Measurements from ENCODE around the gene APPBP2.
A peak's percentile ranks its signal among the peaks of the same experiment; 100 is the strongest.

DNA sequence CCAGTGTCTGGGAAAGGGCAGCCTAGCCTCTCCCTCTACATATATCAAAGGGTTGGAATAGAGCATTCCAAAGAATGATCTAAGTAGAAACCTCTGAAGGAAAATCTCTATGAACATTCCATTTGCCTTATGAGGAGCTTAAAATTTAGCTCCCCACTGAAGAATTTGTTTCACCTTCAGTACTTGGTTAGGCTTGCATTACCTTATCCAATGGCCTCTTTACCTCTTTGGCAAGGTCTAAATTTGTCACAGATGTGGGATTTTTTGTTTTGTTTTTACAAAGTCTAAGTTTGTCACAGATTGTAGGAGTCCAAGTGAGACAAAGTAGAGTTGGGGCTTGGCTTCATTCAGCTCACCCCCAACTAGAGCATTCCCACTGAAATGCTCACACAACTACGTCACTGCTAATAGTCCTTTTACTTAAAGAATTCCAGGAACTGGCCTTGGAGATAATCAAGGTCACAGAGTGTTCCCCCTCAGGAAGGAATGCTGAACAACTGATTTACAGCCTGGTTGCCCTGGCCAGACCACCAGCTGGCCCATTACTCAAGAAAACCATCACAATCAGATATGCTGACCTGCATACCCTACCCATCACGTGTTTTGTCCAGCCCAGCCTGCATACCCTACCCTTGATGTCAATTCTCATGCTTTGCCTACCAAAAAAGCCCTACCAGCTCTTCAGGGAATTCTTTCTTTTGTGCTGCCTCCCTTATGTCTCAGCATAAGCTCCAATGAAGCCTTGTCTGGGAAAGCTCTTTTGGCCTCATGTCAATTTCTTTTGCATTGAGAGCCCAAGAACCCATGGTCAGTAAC, 47.4 kb upstream of the APPBP2 start:
- TF ChIP-seq NFIC (IDR thresholded peaks at IDR 0.05; ENCODE audit: borderline replicate concordance) (peak; percentile 89), EZH2phosphoT487 (IDR thresholded peaks at IDR 0.05; ENCODE audit: borderline replicate concordance, low read depth) (no peak), POLR2AphosphoS5 (IDR thresholded peaks at IDR 0.05; ENCODE audit: low read depth, low read length) (peak; percentile 32; the same call in 1 of the 2 replicates), TCF12 (IDR thresholded peaks at IDR 0.05) (peak; percentile 93)
- TF ChIP-seq, protein P1, sequence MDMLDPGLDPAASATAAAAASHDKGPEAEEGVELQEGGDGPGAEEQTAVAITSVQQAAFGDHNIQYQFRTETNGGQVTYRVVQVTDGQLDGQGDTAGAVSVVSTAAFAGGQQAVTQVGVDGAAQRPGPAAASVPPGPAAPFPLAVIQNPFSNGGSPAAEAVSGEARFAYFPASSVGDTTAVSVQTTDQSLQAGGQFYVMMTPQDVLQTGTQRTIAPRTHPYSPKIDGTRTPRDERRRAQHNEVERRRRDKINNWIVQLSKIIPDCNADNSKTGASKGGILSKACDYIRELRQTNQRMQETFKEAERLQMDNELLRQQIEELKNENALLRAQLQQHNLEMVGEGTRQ (IDR thresholded peaks at IDR 0.05; ENCODE audit: borderline replicate concordance, low read depth, low read length), result no peak
- TF ChIP-seq, protein P2, sequence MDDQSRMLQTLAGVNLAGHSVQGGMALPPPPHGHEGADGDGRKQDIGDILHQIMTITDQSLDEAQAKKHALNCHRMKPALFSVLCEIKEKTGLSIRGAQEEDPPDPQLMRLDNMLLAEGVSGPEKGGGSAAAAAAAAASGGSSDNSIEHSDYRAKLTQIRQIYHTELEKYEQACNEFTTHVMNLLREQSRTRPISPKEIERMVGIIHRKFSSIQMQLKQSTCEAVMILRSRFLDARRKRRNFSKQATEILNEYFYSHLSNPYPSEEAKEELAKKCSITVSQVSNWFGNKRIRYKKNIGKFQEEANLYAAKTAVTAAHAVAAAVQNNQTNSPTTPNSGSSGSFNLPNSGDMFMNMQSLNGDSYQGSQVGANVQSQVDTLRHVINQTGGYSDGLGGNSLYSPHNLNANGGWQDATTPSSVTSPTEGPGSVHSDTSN (IDR thresholded peaks at IDR 0.05), result peak; percentile 94
- TF ChIP-seq, protein P3, sequence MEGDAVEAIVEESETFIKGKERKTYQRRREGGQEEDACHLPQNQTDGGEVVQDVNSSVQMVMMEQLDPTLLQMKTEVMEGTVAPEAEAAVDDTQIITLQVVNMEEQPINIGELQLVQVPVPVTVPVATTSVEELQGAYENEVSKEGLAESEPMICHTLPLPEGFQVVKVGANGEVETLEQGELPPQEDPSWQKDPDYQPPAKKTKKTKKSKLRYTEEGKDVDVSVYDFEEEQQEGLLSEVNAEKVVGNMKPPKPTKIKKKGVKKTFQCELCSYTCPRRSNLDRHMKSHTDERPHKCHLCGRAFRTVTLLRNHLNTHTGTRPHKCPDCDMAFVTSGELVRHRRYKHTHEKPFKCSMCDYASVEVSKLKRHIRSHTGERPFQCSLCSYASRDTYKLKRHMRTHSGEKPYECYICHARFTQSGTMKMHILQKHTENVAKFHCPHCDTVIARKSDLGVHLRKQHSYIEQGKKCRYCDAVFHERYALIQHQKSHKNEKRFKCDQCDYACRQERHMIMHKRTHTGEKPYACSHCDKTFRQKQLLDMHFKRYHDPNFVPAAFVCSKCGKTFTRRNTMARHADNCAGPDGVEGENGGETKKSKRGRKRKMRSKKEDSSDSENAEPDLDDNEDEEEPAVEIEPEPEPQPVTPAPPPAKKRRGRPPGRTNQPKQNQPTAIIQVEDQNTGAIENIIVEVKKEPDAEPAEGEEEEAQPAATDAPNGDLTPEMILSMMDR (IDR thresholded peaks at IDR 0.05), result peak; percentile 53
- TF ChIP-seq, protein P4, sequence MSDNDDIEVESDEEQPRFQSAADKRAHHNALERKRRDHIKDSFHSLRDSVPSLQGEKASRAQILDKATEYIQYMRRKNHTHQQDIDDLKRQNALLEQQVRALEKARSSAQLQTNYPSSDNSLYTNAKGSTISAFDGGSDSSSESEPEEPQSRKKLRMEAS (IDR thresholded peaks at IDR 0.05; ENCODE audit: low read depth), result peak; percentile 62
